NCI-H446 (cell line): ENCODE data around the gene FETUB.

Experiments used
- DNase-seq, 2 experiments: peaks; one replicate each; lab custom pipeline; 2025; lab: John Stamatoyannopoulos, UW

FETUB gene, protein sequence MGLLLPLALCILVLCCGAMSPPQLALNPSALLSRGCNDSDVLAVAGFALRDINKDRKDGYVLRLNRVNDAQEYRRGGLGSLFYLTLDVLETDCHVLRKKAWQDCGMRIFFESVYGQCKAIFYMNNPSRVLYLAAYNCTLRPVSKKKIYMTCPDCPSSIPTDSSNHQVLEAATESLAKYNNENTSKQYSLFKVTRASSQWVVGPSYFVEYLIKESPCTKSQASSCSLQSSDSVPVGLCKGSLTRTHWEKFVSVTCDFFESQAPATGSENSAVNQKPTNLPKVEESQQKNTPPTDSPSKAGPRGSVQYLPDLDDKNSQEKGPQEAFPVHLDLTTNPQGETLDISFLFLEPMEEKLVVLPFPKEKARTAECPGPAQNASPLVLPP

DNA sequence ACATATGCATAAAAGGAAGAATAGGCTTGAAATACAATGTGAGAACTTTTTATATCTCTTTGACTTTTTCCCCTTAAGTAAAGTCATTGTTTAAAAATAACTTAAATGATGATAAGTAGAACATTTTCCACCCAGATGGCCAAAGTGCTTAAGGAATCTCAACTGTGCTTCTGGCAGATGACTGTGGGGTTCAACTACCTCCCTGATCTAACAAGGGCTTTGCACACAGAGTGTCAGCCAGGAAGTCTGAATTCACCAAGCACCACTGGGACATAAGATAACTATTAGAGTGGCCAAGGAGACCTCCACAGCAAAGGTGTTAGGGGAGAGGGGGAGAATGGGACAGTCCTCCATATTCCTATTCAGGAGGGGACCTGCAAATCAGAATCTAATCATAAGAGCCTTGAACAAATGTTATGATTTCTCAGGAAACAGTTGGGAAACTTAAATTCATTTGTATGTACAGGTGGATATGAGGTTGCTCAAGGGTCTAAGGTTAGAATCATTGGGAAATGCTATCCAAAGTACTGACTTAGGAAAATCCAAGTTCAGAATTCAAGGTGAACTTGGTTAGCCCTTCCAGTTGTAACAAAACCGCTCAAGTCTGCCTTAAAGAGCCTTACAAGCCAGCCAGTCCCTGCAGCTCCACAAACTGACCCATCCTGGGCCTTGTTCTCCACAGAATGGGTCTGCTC lies at the start of gene FETUB:
Gene FETUB (plus strand): TSS at position 622 of the 695 bp plus-strand sequence. CDS start 62 bp downstream, at position 684.
- no peak for DNase-seq

DNA sequence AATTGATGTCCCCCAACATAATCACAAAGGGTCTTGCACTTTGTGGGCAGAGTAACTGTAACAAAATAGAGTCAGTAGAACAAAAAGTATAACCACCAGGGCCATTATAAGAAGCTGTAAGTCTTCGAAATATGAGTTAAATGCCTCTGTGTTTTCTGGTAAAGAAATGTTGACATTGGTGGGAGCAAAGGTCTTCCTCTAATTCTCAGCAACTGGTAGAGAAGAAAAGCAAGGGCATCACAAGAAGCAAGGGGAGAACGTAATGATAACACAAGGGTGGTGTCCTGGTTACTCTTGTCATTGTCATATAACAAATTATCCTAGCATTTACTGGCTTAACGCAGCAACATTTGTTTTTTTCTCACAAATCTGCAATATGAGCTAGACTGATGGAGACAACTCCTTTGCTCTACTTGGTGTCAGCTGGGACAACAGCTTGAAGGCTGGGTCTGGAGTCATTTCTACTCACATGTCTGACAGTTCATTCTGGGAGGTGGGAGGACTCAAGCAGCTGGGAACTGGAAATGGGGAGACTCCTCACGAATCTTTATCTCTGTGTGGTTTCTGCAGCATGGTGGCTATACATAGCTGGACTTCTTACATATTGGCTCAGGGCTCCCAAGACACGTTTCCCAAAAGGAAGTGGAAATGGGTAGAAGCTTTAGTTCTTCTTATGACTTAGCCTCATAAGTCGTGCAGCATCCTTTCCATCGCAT lies 49.5 kb upstream of the FETUB start:
- no peak for DNase-seq

DNA sequence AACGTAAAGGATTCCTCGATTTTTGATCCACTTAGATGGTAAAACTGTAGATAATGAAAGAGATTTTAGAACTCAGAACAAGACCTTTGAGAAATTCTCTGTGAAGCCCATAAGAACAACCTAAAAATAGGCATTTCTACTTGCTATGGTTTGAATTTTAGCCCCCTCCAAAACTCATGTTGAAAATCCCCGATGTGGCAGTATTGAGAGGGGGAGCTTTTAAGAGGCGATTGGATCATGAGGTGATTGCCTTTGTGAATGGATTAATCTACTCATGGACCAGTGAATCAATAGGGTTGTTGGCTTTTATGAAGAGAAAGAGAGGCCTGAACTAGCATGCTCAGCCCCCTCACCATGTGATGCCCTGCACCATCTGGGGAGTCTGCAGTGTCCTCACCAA lies 47.5 kb upstream of the FETUB start:
- DNase-seq, result no peak

DNA sequence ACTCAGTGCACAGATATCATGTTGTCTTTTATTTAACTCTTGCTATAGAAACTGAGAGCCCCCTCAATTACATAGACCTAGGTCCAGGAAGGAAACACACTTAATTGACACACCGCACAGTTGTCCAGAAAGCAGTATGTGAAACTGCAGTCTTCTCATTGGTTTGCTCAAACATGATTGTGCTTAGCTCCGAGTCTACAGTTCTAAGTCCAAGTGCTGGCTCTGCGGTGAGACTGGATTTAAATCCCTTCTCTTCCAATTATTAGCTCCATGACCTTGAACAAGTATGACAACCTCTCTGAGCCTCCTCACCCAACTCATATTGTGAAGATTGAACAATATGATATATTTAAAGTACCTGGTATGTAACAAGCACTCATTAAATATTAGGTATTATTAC lies 46.3 kb upstream of the FETUB start:
- DNase-seq, result no peak

DNA sequence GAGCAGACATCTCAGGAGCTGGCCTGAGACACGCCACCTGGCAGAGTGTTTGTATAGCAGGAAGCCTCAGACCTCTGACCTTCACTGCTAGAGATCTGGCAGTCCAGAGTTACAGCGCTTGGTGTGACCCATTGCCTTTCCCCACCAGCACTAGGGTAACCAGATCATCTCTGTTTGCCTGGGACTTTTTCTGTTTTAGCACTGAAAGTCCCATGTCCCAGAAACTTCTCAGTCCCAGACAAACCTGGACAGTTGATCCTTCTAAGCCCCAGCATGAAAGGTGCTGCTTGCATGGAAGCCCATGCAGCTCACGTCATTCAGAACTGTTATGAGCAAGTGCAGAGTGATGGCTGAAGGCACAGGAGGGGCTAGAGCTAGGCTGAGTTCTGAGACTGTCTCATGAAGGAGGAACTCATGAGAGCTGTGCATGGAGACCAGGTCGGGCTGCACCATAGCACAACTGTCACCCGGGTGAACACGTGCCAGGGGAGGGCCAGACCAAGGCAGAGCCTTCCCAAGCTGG lies 45.5 kb upstream of the FETUB start:
- DNase-seq, result no peak

DNA sequence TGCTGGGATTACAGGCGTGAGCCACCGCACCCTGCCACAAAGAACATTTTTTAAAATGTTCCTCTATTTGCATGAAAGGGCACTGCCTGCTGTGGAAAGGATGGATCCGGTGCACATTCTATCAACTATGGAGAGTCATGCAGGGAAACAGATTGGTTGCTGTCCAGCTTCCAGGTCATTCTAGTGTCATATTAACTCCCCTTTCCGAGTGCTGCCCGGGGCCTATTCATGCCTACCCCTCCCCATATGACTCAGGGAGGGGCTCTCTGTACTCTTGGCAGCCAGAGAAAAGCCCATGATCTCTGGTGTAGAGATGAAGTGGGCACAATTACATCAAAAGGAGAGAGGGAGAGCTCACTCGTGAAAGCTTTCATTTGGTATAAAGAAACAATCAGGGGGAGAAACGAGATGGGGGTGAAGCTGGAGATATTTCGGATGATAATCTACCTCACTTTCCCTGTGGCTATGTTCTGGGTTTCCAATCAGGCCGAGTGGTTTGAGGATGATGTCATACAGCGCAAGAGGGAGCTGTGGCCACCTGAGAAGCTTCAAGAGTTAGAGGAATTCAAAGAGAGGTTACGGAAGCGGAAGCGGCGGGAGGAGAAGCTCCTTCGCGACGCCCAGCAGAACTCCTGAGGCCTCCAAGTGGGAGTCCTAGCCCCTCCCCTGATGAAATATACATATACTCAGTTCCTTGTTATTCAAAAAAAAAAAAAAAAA lies 43.5 kb upstream of the FETUB start:
- DNase-seq, result no peak

DNA sequence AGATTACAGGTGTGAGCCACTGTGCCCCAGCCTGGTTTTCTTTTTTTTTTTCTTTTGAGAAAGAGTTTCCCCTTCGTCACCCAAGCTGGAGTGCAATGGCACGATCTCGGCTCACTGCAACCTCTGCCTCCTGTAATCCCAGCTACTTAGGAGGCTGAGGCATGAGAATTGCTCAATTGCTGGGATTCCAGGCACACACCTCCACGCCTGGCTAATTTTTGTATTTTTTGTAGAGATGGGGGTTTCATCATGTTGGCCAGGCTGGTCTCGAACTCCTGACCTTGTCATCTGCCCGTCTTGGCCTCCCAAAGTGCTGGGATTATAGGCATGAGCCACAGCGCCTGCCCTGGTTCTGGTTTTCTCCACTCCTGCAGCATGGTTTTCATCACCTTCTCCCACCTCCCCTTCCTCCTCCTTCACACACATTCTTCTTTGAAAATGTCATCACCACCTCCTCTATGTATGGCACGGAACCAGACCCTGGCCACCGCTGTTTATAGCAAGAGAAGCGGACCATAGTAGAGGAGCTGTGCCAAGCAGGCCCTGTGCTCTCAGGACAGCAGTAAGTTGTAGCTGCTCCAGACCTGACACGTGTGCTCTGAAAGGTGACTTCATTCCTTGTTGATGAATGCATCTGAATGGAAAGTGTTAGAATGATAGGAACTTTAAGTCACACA lies 42.0 kb upstream of the FETUB start:
- DNase-seq, result no peak

DNA sequence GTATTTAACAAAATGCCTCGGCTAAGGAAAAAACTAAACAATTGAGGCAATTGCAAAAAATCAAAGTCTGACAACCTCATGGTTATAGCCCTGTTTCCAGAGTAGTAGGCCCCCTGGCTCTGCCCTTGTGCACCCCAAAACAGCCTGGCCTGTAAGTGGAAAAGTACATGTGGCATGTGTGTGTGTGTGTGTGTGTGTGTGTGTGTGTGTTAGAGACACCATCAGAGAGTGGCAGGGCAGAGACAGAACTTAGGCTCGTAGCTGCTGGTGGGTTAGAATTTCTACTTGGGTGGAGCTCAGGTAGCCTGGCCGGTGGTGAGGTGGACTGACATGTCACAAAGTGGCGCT lies 41.4 kb upstream of the FETUB start:
- no peak for DNase-seq

DNA sequence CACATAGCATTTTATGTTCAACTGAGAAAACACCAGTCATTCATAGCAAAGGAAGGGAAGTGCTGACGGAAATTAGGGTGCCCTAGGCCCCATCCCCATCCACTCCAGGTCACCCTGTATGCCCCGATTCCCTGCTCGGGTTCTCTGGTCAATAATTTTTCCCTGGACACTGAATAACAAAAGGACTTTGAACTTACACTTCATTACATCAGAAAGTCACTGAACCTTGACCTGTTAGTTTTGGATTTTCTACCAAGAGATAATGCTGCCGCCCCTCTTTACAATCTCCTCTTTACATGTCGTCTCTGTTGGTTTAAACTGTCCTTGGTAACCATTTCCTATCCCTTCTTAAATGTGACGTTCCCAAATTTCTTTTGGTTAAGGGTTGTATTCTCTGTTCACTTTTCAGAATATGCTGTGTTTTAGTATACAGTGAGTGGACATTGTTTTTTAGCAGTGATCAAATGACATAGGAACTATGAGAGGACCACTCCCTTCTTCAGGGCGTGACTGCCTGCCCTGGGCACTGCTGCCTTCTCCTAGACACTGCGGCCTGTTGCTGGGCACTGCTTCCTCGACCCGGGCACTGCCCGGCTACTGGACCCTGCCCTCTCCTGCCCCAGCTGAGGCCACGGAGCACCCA lies 40.9 kb upstream of the FETUB start:
- DNase-seq, result no peak

DNA sequence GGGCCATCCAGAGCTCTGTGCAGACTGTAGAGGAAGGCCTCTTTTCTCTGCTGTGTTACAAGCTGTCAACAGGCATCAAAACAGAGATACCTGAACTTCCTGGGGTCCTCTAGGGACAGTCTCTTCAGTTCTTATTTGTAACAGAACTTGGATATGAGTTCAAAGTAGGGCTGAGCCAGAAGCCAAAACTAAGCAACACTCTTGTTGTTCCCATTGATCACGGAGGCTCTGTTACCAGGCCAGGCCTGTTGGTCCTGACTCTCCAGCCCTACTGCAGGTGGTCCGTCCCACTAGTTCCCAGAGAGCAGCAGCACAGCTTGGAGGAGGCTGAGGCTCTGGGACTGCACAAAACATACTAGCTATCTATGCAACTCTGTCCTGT lies 40.4 kb upstream of the FETUB start:
- DNase-seq, result no peak

DNA sequence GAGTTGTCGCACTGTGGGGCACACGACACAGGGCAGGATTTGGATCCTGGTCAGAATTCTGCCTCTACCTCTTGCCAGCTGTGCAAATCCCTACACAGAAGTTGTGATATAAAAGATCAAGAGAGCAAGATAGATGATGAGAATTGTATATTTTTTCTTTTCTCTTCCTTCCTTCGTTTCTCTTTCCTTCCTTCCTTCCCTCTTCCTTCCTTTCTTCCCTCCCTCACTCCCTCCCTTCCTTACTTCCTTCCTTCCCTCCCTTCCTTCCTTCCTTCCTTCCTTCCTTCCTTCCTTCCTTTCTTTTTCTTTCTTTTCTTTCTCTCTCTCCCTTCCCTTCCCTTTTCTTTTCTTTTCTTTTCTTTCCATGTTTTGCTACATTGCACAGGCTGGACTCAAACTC lies 39.3 kb upstream of the FETUB start:
- no peak for DNase-seq

DNA sequence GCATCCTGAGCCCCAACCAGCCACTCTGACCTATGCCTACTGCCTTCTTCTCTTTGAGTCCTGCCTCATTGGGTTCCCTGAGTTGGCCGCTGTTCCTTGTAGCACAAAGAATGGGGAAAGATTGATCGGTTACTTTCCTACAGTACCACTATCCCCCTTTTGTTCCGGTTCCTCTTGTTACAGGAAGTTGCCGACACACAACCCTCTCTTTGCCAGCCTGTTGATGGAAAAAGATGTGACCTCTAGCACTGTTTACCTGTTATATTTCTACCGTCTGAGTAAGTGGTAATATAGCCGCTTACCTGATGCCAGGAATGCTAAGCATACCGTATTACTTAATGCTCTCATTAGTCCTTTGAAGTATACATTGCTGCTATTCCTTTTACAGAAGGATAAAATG lies 37.0 kb upstream of the FETUB start:
- no peak for DNase-seq

DNA sequence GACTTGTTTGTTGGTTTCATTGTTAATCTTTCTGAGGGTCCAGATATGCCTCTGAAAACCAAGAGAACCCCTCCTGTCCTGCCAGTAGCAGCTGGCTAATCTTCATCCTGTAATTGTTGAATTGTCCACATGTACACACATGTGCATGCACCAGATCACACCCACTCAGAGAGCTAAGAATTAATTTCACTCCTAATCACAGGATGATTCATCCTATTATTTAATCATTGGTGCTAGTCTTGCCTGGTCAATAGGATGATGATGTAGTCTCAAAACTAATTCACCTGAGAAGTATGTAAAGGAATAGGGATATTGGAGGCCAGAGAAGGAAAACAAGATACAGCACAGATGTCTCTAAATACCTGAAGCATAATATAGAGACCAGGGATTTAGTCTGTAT lies 35.1 kb upstream of the FETUB start:
- DNase-seq, result no peak

DNA sequence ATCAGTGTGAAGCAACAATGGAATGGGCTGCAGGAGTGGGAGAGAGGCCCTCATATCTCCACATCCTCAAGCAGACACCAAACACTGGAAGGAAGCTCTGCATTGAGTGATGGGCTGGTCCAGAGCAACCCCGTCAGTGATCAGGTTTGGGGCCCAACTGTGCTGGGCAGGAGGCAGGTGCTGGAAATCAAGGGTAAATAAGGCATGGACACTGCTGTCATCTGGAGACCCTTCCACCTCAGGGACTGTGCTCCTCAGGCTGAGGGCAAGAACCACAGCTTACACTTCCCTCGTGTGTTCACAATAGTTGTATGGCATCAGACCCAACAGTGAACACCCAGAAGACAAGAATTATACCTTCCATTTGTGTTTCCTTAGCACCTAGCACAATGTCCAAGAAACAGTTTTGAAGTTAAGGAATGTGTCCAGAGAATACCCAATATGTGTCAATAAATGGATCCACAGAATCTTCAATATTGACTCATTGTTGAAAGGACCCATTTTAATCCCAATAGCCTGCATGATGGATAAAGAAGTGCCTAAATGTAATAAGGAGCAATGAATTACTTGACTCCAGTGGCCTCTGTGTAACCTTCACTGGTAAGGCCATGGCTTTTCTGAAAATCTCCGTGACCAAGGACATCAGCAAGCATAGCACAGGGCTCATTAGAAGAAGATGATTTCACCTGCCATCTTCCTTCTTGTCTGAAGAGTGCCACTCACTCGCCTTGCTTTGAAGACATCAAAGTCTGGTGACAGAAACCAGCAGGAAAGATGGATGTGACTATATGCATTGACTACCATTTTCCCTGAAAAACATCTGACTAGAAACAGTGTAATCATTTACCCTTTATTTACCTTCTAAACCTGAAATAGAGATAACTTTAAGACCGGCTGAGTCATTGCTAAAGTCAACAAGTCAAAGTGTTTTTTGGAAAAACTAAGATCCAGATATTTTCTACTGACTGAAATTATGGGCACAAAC lies 34.3 kb upstream of the FETUB start:
- DNase-seq, result no peak

DNA sequence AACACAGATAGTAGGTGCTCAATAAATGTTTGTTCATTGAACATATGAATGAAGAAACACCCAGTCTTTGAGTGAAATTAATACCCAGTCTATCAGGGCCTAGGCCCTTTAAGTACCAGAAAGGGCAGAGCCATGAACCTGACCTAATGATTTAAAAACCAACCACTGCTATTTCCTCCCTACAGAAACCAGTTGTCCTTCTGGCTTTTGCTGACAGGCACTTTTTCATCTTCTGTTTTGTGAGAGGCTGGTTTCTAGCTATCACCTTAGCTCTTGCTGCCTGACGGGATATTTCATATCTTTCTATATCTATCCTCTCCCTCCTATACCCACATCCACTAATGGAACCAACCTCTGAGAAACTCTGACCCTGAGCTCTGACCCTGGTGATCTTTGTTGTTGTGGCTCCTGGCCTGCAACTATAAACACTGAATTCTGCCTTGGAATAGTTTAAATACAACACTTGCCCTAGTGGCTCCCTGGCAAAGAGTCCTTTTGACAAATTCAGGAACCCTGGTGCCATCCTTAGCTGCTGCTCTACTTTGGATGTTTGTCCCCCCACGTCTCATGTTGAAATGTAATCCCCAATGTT lies 31.5 kb upstream of the FETUB start:
- DNase-seq, result no peak

DNA sequence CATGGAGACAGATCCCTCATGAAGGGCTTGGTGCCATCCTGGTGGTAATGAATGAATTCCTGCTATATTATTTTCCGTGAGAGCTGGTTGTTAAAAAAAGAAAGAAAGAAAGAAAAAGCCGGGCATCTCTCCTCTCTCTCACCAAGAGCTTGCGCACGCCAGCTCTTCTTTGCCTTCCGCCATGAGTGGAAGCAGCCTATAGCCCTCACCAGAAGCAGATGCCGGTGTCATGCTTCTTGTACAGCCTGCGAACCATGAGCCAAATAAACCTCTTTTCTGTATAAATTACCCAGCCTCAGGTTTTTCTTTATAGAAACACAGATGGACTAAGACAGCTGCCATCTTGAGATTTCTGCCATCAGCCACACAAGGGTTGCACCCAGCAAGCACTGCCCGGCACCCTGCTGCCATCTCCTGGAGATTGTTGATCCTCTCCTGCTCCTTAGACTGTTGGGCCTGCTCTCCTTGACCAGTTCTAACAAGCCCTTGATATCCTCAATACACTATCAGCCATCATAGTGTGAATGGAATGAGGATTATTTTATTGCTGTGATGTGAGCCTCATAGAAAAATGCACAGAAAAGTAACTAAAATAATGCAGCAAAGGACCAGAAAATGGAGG lies 30.8 kb upstream of the FETUB start:
- no peak for DNase-seq

DNA sequence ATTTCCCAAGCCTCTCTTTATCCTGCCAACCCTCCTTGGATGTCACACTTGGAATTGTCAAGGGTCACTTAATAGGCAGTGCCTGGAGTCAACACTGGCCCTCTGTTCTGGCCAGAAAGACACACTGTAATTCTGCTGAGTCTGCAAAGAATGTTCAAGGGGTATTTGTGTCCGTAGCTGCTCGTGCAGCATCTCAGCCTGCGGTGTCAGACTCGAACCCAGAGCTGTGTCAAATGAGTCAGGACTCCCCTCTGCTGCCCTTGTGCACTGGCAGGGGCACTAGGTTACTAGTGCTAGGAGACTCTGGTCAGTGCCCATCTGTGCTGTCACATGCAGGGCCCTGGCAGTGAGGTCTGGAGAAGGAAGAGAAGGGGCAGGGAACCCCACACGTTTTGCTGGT lies 28.1 kb upstream of the FETUB start:
- no peak for DNase-seq

DNA sequence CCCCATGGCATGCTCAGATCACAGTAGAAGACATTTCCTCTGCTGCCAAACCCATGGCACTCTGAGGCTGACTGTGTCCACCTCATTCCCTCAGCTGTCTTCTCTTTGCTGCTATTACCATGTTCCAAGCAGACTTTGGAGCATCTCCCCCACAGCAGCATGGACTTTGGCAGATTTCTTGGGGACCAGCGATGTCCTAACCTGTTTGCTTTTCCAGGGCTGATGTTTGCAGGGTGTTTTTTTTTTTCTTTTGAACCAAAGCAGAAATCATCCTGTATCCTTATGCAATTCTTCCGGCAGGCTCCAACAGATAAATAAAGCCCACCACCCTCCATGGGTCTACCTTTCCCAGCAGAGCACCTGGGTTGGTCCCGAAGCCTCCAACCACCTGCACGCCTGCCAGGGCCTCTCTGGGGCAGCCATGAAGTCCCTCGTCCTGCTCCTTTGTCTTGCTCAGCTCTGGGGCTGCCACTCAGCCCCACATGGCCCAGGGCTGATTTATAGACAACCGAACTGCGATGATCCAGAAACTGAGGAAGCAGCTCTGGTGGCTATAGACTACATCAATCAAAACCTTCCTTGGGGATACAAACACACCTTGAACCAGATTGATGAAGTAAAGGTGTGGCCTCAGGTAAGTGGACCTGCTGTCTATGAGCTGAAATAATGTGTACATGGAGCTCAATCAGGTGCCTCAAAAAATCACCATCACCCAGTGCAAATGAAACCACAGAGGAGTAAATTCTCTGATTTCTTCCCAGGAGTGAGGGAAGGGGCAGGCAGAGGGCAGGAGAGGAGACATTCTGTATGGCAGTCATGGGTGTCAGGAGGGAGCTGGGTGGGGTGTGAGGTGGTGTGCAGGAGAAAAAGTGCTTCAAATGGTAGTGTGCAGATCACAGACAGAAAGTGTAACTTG lies 27.2 kb upstream of the FETUB start, which contains the start of gene AHSG:
Gene AHSG (plus strand): TSS at position 340 of the 916 bp plus-strand sequence. CDS start 82 bp downstream, at position 422.
- no peak for DNase-seq
